Suprapubic skin (tissue), 4 donors: ENCODE measurements around the gene SPANXN5. TPM values are rescaled to one million over a fixed set of nuclear protein-coding genes. Genes with fewer than 3 reads are reported as not detected.
"Not testable (repeated sequence)": the region's sequence is repeated elsewhere in the genome, so short reads cannot be mapped to it uniquely, and the experiment has no call there.

Source experiments
- DNase-seq, 2 donors: peaks; one replicate each; pipeline ENCODE4 v3.0.0-alpha.2; 2019; ENCODE audit warnings: low spot score in 2 of 2
- H3K27ac ChIP-seq: fragments of 200-600 bp; sonication (generic); one replicate; pipeline ENCODE4 v1.5.1; 2019
- H3K27me3 ChIP-seq: fragments of 200-600 bp; sonication (generic); one replicate; pipeline ENCODE4 v1.5.1; 2019
- H3K36me3 ChIP-seq: fragments of 200-600 bp; sonication (generic); one replicate; pipeline ENCODE4 v1.5.1; 2019
- H3K4me1 ChIP-seq: fragments of 200-600 bp; sonication (generic); one replicate; pipeline ENCODE4 v1.5.1; 2019
- H3K4me3 ChIP-seq: fragments of 200-600 bp; sonication (generic); one replicate; pipeline ENCODE4 v1.5.1; 2019; ENCODE audit warnings: mild to moderate bottlenecking
- H3K9me3 ChIP-seq: fragments of 200-600 bp; sonication (generic); one replicate; pipeline ENCODE4 v1.5.1; 2019
- EP300 ChIP-seq: sonication (generic); formaldehyde crosslinking; IDR thresholded peaks from one replicate; pipeline ENCODE4 v1.6.1; 2017; ENCODE audit warnings: antibody characterized with exemption
- POLR2A ChIP-seq, 2 donors: fragments of 450-650 bp; IDR thresholded peaks; one replicate each; pipeline ENCODE4 v1.6.1; 2017; ENCODE audit warnings: antibody characterized with exemption in 2 of 2, mild to moderate bottlenecking in 2 of 2, moderate library complexity in 2 of 2
- POLR2AphosphoS5 ChIP-seq, 3 donors: sonication (generic); formaldehyde crosslinking; IDR thresholded peaks; one replicate each; pipeline ENCODE4 v1.6.1; 2017; ENCODE audit warnings: antibody characterized with exemption in 3 of 3
- WGBS: methylation state at CpG from one replicate; pipeline ENCODE4 v1.1.5; 2018; 5-methylcytosine and 5-hydroxymethylcytosine counted together
- total RNA-seq, 4 donors: library from RNA; depleted of rRNA; stranded (reverse); fragments of >200 nt; gene quantifications; one replicate each; pipeline ENCODE4 v1.1.0, GENCODE V29; 2016
- TF ChIP-seq, protein P1 (sequence below), 2 donors: fragments of 200-600 bp in 1 of 2; fragments of 450-650 bp in 1 of 2; sonication (generic) in 1 of 2; IDR thresholded peaks; one replicate each; pipeline ENCODE4 v1.5.1; 2016 to 2019; ENCODE audit warnings: antibody characterized with exemption in 2 of 2, mild to moderate bottlenecking in 1 of 2, moderate library complexity in 1 of 2

Gene SPANXN5, protein sequence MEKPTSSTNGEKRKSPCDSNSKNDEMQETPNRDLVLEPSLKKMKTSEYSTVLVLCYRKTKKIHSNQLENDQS
- total RNA-seq, result not detected

DNA sequence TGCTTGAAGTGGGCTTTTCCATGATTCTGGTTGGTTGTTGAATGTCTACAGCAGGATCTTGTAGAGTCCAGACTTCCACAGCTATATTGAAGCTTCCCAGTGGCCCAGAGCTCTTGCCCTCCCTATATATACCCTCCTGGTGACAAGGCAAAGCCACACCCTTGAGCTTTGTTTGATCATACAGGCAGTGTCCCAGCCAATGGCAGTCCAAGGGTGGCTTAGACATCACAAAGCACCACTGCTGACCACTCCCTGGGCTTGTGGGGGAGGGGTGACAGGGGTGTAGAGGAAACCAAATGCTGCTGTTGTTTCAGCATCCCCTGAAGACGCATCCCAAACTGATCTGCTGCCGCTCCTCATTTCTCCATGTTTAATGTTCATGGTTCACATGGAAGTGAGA, at the start of gene SPANXN5:
Gene SPANXN5 (minus strand): TSS at position 101 of the 400 bp plus-strand sequence. CDS start 79 bp downstream, at position 22.
- not testable (repeated sequence) for H3K9me3 ChIP-seq, DNase-seq, H3K4me3 ChIP-seq, H3K27ac ChIP-seq, H3K4me1 ChIP-seq, H3K27me3 ChIP-seq, H3K36me3 ChIP-seq
- WGBS, result 74% methylated on average over 2 of the region's 2 CpGs

DNA sequence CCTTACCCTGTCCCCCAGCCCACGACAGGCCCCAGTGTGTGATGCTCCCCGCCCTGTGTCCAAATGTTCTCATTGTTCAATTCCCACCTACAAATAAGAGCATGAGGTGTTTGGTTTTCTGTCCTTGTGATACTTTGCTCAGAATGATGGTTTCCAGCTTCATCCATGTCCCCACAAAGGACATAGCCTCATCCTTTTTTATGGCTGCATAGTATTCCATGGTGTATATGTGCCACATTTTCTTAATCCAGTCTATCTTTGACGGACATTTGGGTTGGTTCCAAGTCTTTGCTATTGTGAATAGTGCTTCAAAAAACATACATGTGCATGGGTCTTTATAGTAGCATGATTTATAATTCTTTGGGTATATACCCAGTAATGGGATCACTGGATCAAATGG, 46.4 kb upstream of the SPANXN5 start:
- not testable (repeated sequence) for DNase-seq, H3K4me1 ChIP-seq, H3K27me3 ChIP-seq, H3K4me3 ChIP-seq, H3K36me3 ChIP-seq, H3K27ac ChIP-seq, H3K9me3 ChIP-seq
- 76% methylated on average over 3 of the region's 3 CpGs for WGBS

DNA sequence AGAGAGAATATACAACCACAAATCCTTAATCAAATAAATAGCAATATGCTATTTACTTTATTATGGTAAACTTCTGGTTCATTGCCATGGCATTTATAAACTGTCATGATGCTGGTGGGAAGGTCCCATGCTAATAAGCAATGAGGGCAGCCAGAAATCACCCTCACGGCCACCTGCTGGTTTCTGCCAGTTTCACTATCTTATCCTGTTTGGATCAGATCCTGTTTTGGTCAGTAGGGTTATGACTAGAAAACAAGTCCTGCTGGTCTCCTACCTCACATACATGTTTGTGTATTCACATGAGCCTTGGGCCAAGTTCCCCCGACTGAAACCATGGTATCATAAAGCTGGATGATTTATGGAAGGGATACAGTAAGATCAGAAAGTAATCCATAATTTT, 41.9 kb upstream of the SPANXN5 start:
- no peaks in the 10 kb centered on the region for H3K9me3 ChIP-seq
- H3K4me1 ChIP-seq, result no peaks in the 10 kb centered on the region
- no peak overlapping the region for H3K27ac ChIP-seq
- no peak overlapping the region for H3K4me3 ChIP-seq
- no peaks in the 10 kb centered on the region for H3K36me3 ChIP-seq
- DNase-seq, result no peak
- H3K27me3 ChIP-seq, result no peaks in the 10 kb centered on the region
- no peak for TF ChIP-seq POLR2AphosphoS5 (IDR thresholded peaks at IDR 0.05)
- no peak for TF ChIP-seq EP300
- TF ChIP-seq, protein P1, sequence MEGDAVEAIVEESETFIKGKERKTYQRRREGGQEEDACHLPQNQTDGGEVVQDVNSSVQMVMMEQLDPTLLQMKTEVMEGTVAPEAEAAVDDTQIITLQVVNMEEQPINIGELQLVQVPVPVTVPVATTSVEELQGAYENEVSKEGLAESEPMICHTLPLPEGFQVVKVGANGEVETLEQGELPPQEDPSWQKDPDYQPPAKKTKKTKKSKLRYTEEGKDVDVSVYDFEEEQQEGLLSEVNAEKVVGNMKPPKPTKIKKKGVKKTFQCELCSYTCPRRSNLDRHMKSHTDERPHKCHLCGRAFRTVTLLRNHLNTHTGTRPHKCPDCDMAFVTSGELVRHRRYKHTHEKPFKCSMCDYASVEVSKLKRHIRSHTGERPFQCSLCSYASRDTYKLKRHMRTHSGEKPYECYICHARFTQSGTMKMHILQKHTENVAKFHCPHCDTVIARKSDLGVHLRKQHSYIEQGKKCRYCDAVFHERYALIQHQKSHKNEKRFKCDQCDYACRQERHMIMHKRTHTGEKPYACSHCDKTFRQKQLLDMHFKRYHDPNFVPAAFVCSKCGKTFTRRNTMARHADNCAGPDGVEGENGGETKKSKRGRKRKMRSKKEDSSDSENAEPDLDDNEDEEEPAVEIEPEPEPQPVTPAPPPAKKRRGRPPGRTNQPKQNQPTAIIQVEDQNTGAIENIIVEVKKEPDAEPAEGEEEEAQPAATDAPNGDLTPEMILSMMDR (IDR thresholded peaks at IDR 0.05), result no peak
- TF ChIP-seq POLR2A (IDR thresholded peaks at IDR 0.05), result no peak
- WGBS, result 63% methylated on average over 2 of the region's 2 CpGs

DNA sequence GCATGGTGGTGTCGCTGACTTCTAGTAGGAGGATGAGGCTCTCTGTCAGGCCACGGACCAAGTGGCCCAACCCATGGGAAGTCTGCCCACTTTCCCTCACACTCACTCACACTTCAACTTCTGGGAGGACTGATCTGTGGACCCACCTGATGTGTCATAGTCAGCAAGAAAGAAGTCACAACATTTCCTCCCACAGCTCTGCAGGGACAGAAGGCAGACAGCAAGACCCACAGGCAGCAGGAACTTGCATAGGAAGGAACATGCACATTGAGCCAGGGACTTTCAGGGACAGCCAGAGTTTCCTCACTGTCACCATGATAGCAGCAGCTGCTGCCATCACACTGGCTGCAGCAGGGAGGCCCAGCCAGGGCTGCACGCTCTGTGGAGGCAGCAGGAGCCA, 33.3 kb upstream of the SPANXN5 start:
- H3K27me3 ChIP-seq, result no peaks in the 10 kb centered on the region
- H3K4me3 ChIP-seq, result no peak overlapping the region
- no peak for DNase-seq
- H3K9me3 ChIP-seq, result no peaks in the 10 kb centered on the region
- no peaks in the 10 kb centered on the region for H3K4me1 ChIP-seq
- H3K27ac ChIP-seq, result no peak overlapping the region
- WGBS, result 41% methylated on average over 2 of the region's 3 CpGs
- no peaks in the 10 kb centered on the region for H3K36me3 ChIP-seq
- TF ChIP-seq POLR2A (IDR thresholded peaks at IDR 0.05), result no peak
- TF ChIP-seq, protein P1 (IDR thresholded peaks at IDR 0.05), result no peak
- no peak for TF ChIP-seq EP300
- TF ChIP-seq POLR2AphosphoS5 (IDR thresholded peaks at IDR 0.05), result no peak

DNA sequence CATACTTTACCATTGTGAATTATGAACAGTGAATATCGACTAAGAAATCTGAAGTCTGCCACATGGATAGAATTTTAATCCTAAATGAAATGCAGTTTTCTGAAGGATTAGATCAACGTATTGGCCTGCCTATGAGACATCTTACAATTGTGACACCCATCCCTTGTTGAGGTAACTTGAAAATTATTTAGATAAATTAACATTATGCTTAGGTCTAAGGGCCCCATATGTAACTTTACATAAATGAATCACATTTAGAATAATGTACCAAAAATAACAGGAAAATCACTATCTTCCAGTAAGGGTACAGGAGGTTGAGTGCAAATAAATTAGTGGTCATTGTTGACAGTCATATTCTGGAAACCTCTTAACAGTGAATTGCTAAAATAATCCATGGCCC, 27.4 kb upstream of the SPANXN5 start:
- WGBS, result 42% methylated on average over 2 of the region's 2 CpGs
- Histone ChIP-seq H3K36me3 (no peaks in the 10 kb centered on the region), H3K27me3 (no peaks in the 10 kb centered on the region), H3K9me3 (no peaks in the 10 kb centered on the region), H3K4me1 (no peaks in the 10 kb centered on the region), H3K27ac (no peak overlapping the region), H3K4me3 (no peak overlapping the region)
- DNase-seq, result no peak
- no peak for TF ChIP-seq EP300
- no peak for TF ChIP-seq POLR2A (IDR thresholded peaks at IDR 0.05)
- TF ChIP-seq, protein P1 (IDR thresholded peaks at IDR 0.05), result no peak
- TF ChIP-seq POLR2AphosphoS5 (IDR thresholded peaks at IDR 0.05), result no peak

DNA sequence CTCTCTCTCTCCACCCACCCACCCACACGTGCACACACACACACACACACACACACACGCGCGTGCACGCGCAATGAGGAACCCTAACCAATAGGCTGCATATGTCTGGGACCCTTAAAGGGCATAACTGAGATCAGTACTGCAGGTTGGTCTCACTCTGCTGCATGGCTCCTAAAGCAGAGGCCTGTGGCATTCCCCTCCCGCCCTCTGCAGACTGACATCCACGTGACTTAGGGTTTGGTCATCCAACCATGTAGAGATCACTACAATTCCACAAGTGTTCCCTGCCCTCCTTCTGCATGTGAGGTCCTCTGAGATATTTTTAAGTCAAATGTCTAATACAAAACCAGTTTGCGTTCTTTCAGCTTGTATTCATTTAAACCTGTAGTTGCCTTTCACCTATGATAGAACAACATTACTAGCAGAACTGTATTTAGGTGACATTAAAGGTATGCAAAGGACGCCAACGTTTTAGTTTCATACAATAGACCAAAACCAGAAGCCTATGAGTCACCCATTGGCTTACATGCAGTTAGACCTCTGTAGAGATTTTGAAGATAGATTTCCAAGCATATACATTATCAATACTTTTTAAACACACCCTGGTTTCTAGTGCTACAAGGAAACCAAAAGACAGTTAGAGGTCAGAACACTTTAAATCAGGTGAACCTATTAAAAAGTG, 24.0 kb upstream of the SPANXN5 start:
- Histone ChIP-seq H3K27ac (no peak overlapping the region), H3K4me1 (no peaks in the 10 kb centered on the region), H3K4me3 (no peak overlapping the region), H3K27me3 (no peaks in the 10 kb centered on the region), H3K36me3 (no peaks in the 10 kb centered on the region), H3K9me3 (no peaks in the 10 kb centered on the region)
- 78% methylated on average over 11 of the region's 11 CpGs for WGBS
- TF ChIP-seq POLR2AphosphoS5 (IDR thresholded peaks at IDR 0.05), result no peak
- DNase-seq, result no peak

DNA sequence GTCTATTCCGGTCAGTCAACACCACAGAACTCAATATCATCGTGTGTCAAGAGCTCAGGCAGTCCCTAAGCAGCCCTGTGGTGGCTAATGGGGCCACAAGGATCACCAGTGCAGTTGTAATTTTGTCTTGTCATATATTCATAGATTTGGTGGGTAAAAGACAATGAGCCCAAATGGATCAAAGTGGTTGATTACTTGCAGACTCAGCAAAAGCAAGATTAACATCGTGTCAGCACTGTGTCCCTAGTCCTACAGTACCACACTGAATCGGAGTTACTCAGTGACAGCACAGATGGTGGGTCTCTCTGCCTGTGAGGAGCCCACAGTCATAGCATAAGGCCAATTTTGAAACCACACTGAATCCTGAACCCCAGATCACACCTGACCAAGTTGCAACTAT, 22.6 kb upstream of the SPANXN5 start:
- TF ChIP-seq POLR2AphosphoS5 (IDR thresholded peaks at IDR 0.05) (no peak), EP300 (no peak), POLR2A (IDR thresholded peaks at IDR 0.05) (no peak)
- TF ChIP-seq, protein P1 (IDR thresholded peaks at IDR 0.05), result no peak
- DNase-seq, result no peak
- no peaks in the 10 kb centered on the region for H3K9me3 ChIP-seq

More for the DNA sequence above, 22.6 kb upstream of the SPANXN5 start:
- whole genome bisulfite sequencing, result 67% methylated on average over 3 of the region's 4 CpGs
- Histone ChIP-seq H3K27ac (no peak overlapping the region), H3K36me3 (no peaks in the 10 kb centered on the region), H3K4me1 (no peaks in the 10 kb centered on the region), H3K4me3 (no peak overlapping the region), H3K27me3 (no peaks in the 10 kb centered on the region)
